Hematopoietic multipotent progenitor cell treated with erythropoietin and hydrocortisone succinate and interleukin-3 and kit ligand, for 6 days (in vitro differentiated cells): Measurements from ENCODE around the gene FSHR.
A peak's percentile ranks its signal among the peaks of the same experiment; 100 is the strongest.

Experiments used
- DNase-seq: peaks from one replicate; pipeline ENCODE4 v3.0.0-alpha.2; 2015

FSHR gene

DNA sequence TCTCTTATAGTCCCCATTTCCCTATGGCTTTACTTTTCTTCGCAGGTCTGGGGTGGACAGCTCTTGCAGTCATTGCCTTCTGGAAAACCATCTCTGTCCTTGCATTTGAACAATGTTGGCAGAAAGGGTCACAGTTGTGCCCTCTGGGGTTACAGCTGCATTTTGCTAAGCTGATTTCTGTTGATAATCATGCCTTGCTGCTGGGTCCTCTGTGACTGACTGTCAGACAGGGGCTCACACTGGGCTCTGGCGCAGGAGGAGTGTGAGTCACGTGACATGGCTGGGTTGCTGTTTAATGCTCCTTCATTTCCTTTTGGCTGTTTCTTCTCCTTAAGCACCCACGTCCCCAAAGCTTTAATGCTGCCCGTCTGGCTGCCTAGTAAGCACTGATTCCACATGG, 202.2 kb downstream of the FSHR start:
- no peak for DNase-seq

DNA sequence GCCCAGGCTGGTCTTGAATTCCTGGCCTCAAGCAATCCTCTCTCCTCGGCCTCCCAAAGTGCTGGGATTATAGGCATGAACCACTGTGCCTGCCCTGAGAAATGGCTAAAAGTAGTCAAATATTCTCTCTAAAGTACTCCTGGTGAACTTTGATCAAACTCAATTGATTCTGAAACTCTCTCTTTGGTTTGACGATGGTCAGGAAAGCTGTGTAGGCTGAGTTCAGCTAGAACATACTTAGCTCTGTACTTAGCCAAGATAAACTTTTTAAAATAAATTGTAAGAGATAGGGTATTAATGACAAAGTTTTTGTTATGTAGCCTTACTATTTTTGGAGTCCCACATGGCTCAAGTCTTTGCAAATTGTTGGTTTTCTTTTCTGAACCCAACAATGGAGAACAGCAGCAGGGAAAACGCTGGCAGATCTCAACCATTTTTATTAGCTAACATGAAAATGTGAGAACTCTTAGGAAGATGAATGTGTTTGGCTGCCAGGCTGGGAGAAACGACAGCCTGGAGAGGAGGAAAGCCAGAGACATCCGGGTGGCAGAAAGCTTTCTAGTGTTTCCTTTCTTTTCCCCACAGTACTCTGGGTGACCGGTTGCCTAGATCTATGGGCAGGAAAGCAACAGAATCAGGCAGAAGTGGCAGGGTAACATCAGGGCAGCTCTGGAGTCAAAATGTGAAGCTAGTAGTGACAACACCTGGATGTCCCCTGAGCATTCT, 205.8 kb downstream of the FSHR start:
- no peak for DNase-seq

DNA sequence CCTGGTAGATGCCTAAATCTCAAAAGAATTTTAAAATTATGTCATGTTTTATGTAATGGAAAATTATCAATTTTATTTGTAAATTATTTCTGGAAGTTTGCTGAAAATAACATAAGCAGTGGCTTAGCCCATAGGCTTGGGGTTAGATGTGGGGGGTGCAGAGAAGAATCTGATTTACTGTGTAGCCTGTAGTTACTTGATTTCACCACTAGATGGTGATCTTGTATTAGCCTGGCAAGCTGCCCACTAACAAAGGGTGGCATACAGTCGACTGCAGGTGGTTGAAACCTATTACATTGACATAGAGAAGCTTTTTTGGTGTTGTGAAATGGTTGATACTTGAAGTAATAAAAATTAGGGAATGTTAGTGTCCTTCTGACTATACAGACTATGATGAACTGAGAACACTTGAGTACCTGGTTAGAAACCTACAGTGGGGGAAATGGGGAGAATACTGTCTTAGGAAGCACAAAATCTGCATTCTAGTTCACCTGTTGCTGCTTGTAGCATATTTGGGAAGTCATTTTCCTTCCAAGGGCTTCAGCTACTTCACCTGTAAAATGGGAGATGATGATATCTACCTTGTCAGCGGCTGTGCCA, 207.8 kb downstream of the FSHR start:
- peak; percentile 77 for DNase-seq

DNA sequence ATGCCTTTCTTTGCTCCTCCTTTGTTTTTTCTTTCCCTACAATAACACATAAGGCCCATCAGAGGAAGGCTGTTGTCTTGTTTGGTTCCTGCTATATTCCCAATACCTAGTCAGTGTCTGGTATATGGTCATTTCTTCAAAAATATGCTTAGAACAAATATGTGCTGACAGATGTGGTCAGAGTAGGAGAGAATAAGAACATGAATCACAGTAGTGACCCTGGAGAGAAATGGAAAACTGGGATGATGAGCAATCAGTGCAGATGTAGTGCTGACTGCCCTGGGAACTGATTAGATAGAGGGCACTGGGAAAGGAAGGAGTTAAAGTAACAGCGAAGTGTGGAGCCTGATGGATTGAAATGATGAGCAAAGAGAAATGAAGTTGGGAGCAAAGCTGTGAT, 209.4 kb downstream of the FSHR start:
- no peak for DNase-seq

DNA sequence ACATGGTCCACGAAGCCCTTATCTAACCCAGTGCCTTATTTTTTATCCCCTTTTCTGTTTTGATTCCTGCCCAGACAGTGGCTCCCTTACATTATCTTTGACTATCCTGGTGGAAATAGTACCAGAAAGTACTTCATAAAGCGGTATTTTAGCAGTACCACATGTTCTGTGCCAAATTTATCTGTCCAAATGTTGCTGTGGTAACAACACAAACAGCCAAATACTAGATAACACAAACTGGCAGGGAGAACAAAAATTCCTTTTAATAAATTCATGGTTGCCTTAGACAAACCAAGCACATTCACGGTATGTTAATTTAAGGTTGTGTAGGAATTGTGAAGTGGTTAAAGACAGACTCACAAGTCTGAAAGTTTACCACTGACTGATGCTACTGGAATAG, 210.9 kb downstream of the FSHR start:
- DNase-seq, result no peak

DNA sequence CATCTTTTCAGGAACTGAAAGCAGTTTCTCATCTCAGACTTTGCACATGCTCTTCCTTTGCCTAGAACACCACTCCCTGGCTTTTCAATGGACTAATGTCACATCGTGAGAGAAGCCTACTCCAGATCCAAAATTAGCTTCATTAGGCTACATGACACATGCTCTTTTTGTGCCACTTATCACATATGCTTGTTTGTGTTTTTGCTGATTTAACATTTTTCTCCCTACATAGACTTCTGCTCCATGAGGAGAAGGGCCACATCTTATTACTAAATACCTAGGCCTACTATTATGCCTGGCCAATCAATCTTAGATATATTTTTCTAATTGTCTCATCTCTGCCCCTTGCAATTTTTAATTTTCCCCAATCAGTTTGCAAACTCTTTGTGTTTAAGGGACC, 212.4 kb downstream of the FSHR start:
- DNase-seq, result no peak

DNA sequence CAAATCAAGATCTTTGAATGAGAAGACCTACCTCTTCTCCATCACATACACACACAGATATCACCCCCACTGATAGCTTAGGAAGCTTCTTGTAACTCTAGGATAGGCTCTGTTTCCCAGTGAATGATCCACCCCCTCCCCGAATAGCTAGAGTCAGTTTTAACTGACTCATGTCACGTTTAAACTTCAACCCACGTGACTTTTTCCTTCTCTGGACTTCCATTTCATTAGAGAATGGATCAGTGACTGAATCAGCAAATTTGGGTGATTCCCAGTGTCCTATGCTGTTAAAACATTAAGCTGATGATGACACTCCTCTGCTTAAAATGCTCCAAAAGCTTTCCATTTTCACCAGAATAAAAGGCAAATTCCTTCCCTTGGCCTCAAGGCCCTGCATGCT, 212.9 kb downstream of the FSHR start:
- DNase-seq, result no peak

DNA sequence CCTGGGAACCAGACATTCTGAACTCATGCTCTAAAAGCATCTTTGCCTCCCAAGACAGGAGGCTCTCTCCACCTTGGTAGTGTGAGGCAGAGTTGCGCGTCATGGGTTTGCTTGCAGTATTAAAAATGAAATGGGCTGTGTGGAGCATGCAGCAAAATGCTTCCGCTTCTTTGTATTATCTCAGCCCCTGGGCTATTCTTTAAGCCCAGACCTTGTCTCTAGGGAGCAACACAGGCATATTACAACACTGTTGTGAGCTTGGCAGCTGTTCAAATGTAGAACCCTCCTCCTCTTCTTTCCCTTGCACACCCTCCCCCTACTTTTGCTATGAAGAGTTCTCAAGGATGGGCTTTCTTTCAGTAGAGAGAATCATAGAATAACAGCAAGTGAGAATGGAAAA, 213.7 kb downstream of the FSHR start:
- DNase-seq, result no peak

DNA sequence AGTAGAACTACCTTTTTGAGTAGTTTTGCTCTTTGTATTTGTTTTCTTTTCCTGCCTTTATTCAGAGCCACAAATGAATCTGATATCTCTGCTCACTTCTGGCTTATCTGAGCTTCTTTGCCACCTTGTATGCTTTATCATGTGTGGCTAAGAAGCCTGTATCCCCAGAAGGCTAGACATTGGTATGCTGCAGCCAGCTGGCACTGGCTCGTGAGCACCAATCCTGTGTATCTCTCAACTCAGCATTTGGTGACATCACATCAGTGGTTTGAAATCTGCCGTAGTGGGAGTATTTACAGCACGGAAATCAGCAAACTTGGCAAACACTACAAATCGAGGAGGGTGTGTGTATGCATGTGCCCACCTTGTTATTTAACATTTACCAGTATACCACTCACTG, 215.1 kb downstream of the FSHR start:
- DNase-seq, result no peak

DNA sequence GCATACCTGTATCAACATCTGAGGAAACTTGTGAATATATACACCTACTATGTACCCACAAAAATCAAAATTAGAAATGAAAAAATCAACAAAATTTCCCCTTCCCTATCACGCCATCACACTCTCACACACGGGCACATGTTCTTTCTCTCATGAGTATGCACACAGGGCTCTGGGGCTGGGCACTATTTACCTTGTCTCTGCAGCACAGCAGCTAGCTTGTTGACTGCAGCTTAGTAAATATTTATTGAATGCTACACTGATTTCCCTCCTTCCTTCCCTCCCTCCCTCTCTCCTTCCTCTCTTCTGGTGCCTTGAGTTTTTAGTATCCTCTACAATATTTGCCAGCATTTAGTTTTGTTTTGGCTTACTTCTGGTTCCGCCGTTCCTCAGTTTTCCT, 216.1 kb downstream of the FSHR start:
- DNase-seq, result no peak

DNA sequence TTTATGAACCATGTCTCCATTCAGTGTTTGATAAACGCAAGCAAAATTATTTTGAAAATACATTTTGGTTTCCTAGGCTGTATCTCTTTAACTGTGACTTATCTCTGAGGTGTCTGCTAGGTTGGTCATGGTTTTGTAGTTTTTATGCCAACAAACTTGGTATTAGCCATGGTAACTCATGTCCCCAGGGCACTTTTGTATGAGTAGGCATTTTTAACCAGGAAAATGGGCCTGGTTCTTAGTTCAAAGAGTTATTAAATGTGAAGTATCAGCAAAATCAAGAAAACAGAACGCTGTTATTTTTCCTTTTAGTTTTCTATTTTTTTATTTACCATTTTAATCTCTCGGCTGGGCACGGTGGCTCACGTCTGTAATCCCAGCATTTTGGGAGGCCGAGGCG, 219.5 kb downstream of the FSHR start:
- no peak for DNase-seq

DNA sequence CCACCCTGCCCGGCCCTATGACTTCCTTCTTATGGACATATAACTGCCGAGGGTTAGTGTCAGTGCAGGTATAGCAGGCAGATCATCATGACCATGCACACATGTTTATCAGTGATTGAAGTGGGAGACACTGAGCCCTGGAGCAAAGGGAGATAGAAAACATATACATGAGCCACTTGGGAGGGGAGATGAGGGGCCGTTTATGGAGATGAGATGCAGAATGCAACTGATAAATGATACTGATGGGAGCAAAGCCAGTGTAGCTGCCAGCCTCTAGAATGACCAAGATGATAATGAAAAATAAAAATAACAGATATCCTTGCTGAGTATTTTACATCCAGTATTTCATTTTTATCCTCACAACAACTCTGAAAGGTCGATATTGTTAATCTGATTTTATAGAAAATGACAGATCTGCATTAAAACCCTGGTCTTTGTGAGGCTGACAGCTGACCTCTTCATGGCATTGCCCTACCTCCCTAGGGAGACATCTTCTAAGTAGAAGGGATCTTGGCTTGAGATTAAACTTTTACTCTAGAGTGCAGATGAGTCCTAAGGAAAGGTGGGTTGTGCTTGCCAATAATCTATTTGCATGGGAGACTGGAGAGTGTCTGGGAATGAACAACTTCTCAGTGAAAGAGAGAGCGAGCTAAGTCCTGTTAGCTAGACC, 220.4 kb downstream of the FSHR start:
- DNase-seq, result no peak

DNA sequence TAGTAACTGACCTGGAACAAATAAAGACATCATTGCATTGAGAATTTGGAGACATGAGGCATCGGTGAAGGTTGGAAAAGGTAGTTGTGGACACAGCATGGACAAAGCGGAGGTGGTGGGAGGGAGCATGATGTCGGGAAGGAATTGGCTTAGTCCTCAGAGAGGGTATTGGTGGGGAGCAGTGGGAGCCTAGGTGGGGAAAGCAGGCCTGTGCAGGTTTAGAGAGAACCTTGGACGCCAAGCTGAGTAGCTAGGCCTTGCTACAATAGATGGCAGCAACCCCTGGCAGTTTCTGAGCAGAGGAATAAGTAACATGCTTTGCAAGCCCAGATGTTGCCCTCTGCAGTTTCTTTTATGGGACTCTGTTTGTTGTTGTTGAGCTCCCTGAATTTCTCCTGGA, 221.6 kb downstream of the FSHR start:
- no peak for DNase-seq

DNA sequence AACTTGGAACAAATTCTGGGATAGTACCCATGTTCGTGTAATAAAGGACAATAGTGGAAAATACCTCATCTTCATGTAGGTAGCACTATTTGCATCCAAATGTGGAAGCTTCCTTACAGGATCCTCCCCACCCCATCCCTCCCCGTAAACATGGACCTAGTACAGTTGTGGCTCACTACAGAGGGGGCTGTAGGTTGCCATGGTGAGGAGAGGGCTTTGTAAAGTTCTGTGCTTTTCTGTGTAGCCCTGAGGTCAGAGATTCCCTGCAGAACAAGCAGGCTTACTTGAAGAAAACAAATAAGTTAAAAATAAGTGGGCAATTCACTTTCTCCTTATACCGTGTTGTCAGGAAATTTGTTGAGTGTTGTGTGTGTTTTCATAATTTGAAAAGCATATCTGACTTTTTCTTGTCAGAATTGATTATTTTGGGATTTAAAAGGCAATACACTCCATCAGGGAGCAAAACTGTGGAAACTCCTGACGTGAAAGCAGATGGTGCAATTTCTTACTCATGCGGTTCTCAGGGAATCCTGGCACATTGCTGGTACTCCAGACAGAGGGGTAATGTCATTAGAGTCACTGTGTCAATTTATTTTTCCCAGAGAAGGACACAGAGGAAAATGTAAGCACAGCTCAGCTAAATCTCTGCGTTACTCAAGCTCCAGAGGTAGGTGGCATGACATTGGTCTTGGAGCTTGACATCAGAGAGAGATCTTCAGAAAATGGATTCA, 224.6 kb downstream of the FSHR start:
- no peak for DNase-seq

DNA sequence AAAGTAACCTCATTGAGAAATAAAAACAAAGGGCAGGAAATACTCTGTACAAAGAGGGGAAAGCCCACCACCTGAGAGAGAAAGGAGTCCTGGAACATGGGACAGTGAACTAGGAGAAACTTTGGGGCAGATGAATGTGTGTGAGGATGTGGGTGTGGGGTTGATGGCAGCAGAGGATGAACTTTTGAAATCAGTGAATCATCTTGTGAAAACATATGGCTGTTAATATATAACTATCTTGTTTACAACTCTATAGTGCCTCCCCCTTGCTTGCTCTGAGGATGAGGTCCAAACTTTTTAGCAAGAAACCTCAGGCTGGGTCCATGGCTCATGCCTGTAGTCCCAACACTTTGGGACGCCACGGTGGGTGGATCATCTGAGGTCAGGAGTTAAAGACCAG, 227.0 kb downstream of the FSHR start:
- no peak for DNase-seq

DNA sequence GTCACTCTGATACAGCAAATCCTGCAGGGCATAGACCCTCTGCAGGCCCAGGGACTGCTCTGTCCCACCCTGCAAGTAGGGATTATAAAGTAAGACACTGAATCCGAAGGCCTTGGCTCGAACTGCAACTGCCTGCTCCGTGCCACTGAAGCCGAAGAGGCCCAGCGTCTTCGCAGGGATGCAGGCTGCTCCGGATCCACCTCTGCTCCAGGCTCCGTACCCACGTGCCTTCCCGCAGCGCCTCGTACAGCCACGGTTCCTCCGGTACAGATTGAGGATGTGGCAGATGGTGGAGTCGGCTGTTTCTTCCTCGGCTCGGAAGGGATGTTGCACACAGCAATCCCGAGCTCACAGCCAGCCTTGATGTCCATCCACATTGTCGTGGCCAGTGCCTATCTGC, 238.4 kb downstream of the FSHR start:
- no peak for DNase-seq

DNA sequence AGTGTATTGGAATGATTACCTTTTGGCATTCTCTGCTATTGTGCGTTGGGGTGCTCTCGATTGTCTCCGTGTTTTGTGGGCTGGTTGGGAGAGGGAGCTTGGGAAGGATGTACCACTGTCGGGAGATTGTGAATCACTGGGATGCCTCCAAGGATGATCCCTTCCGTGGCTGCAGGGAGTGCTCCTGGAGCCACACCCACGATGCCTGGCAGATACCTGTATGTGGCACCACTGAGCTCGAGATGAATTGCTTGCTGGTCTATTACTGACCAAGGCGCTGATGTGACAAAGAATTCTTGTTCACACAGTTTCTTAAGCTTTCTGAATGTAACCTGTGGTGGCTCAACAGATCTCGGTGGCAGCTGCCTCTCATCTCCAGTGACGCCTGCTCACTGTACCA, 239.1 kb downstream of the FSHR start:
- no peak for DNase-seq

DNA sequence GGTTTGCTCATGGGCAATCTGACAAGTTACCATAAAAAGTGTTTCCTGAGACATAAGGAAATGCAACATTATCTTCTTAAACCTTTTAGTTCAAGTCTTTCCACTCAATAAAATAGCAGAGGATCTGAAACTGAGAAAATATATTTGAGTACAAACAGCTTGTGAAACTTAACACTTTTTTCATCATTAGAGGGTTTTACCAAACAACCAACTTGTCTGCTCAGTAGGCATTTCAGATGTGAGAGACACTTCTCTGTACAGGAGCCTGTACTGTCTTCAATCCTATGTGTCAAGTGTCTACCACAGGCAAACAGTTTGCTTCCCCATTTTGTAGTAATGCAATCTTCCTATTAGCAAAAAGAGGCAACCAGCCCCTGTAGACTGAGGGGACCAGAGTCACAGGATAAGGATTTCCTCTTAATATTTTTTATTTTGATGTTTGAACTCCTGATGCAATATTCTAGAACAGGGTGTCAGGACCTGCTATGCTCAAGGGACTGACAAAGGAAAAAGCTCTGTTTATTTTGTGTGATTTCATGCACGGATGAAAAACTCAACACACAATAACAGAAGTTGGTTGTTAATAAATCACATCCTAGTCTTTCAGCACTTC, 239.7 kb downstream of the FSHR start:
- DNase-seq, result peak; percentile 6
